ENCODE results near the gene HPS4. TPM values are rescaled to one million over a fixed set of nuclear protein-coding genes. Genes with fewer than 3 reads are reported as not detected.

Gene HPS4
- total RNA-seq, 1 experiment from 2014 or later, result 35.4 TPM

DNA sequence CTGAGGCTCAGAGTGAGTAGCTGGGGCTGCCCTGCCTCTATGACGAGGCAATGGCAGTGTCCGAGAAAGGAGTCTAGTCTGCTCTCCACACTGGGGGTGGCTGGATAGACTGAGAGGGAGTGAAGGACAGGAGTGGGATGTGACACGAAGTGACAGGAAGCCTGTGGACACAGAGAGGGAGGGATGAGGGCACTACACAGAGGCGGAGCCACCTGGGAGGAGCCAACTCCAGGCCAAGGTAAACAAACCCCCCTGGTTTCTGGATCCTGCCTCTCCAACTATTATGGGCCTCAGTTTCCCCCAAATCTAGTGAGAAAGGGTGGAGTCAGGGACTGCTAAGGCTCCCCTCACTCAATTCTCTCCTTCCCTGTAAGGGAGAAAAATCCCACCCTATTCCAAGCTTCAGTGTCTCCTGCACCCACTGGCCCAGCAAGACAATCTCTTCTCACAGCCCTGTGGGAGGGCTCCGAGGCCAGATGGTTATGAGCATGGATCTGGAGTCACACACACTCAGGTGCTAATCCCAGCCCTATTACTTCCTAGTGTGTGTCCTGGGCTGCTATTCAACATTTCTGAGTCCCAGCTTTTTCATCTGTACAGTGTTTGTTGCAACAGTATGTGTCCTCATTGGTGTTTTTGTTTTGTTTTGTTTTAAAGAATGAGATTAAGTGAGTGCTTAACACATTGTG is 29.6 kb downstream of the HPS4 start:
- H2AFZ ChIP-seq (ENCODE audit: low read depth, low read length, poor library complexity, severe bottlenecking), result no peak overlapping the region
- H3K9me3 ChIP-seq (ENCODE audit: control insufficient read depth in 1 of 2, insufficient read depth in 1 of 2, low read depth in 1 of 2, low read length in 2 of 2), result no peaks in the 10 kb centered on the region
- ATAC-seq (no peak), DNase-seq (ENCODE audit: low read depth, low spot score) (no peak)
- no peaks in the 10 kb centered on the region for H4K20me1 ChIP-seq (ENCODE audit: insufficient read depth)
- no peak overlapping the region for H3K4me3 ChIP-seq (replicated peaks in 1 of 2; ENCODE audit: low read depth in 1 of 2, low read length in 2 of 2)
- no TSS peak for BruUV-seq (replicated peaks)
- no peaks in the 10 kb centered on the region for H3K4me1 ChIP-seq (ENCODE audit: control insufficient read depth in 1 of 2, insufficient read depth in 2 of 2, low read length in 2 of 2)
- no peaks in the 10 kb centered on the region for H3K27me3 ChIP-seq (ENCODE audit: insufficient read depth, low read length)
- no peak overlapping the region for H3K9ac ChIP-seq (ENCODE audit: low read length)
- TF ChIP-seq ZFX (IDR thresholded peaks at IDR 0.05) (no peak), REST (IDR thresholded peaks at IDR 0.05; ENCODE audit: low read depth) (no peak), EZH2phosphoT487 (IDR thresholded peaks at IDR 0.05; ENCODE audit: borderline replicate concordance) (no peak), ZBTB33 (IDR thresholded peaks at IDR 0.05; ENCODE audit: extremely low read depth, insufficient replicate concordance, low read length) (no peak), EGR1 (IDR thresholded peaks at IDR 0.05; ENCODE audit: low read depth) (no peak), JUND (IDR thresholded peaks at IDR 0.05) (no peak), FOSL1 (IDR thresholded peaks at IDR 0.05; ENCODE audit: low read depth) (no peak), YY1 (IDR thresholded peaks at IDR 0.05; ENCODE audit: extremely low read depth, insufficient replicate concordance, low read depth, low read length) (no peak), ZNF274 (IDR thresholded peaks at IDR 0.05; ENCODE audit: low read depth, low read length) (no peak)
- TF ChIP-seq, protein P1, sequence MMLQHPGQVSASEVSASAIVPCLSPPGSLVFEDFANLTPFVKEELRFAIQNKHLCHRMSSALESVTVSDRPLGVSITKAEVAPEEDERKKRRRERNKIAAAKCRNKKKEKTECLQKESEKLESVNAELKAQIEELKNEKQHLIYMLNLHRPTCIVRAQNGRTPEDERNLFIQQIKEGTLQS (IDR thresholded peaks at IDR 0.05), result no peak
- CTCF ChIA-PET, result no interaction called here
- RAD21 ChIA-PET (ENCODE audit: low non-redundant PET in 1 of 2, low total read pairs in 2 of 2, uncharacterized antibody in 2 of 2, unreplicated experiment in 2 of 2), result no interaction called here
- peaks cover 3 to 8% of the 10 kb centered on the region in 2 experiments; a peak in 3 of 4 replicates for H3K36me3 ChIP-seq (ENCODE audit: control insufficient read depth in 1 of 2, insufficient read depth in 2 of 2, low read length in 2 of 2)
- POLR2A ChIA-PET, result no interaction called here
- no peaks in the 10 kb centered on the region for H3K79me2 ChIP-seq (ENCODE audit: insufficient read depth, low read length)
- H3K9me2 ChIP-seq (ENCODE audit: insufficient read depth), result no peaks in the 10 kb centered on the region
- no peak overlapping the region for H3K4me2 ChIP-seq (ENCODE audit: low read length)
- intact Hi-C loops (cut with micrococcal nuclease), result no loop called here
- H3K27ac ChIP-seq (ENCODE audit: low read depth, low read length), result no peak overlapping the region
